Activated CD4-positive, CD25-positive, alpha-beta regulatory T cell treated with anti-CD3 and anti-CD28 coated beads, Interleukin-2, amount 50 U/mL, for 16 hours (primary cell): ENCODE measurements around the gene PLCL1.
"Not testable (repeated sequence)": the region's sequence is repeated elsewhere in the genome, so short reads cannot be mapped to it uniquely, and the experiment has no call there.

Experiments
- DNase-seq: peaks from one replicate; pipeline ENCODE4 v3.0.0-alpha.2; 2020; ENCODE audit warnings: low read depth, low spot score

Gene PLCL1

GRCh38 chr2:198173864-198174263 is 369.5 kb downstream of the PLCL1 start:
- DNase-seq, result no peak

GRCh38 chr2:198175271-198175670 is 370.9 kb downstream of the PLCL1 start:
- no peak for DNase-seq

DNA sequence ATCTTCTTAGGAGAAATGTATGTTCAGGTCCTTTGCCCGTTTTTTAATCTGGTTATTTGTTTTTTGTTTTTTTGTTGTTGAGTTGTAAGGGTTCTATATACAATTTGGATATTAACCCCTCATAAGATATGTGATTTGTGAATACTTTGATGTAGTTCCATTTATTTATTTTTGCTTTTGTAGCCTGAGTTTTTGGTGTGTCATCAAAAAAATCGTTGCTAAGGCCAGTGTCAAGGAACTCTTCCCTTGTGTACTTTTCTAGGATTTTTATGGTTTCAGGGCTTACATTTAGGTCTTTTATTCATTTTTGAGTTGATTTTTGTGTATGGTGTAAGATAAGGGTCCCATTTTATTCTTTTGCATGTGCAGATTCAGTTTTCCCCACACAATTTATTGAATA is 372.6 kb downstream of the PLCL1 start:
- DNase-seq, result no peak

GRCh38 chr2:198178766-198179165 is 374.4 kb downstream of the PLCL1 start:
- no peak for DNase-seq

GRCh38 chr2:198186257-198186656 is 381.9 kb downstream of the PLCL1 start:
- DNase-seq, result no peak

- DNase-seq, result no peak
Observed at GRCh38 chr2:198187841-198188240, 383.4 kb downstream of the PLCL1 start.

DNA sequence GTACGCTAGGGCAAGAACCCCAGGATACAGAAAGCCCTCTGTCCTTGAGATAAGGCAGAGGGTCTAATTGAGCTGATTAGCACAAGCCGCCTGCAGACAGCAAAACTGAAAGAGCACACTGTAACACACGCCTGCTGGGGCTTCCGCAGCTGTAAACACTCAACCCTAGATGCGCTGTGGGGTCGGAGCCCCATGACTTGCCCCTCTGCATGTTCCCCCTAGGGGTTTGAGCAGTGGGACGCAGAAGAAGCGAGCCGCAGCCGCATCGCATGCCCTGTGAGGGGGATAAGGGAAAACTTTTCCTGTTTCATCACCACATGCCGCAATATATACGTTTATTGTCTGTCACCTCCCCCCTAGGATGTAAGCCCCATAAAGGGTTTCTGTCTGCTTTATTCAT is 384.6 kb downstream of the PLCL1 start:
- no peak for DNase-seq

- DNase-seq, result no peak
Observed at GRCh38 chr2:198191651-198192050, 387.3 kb downstream of the PLCL1 start.

- DNase-seq, result not testable (repeated sequence)
Observed at GRCh38 chr2:198196556-198196955, 392.2 kb downstream of the PLCL1 start.
